K562 (cell line): Measurements from ENCODE around the gene PIGM. TPM values are rescaled to one million over a fixed set of nuclear protein-coding genes. Genes with fewer than 3 reads are reported as not detected.

Experiments used
- ATAC-seq: fragments of 200-7000 bp; cut with Tn5 transposase; 3 replicates; pipeline ENCODE4 v1.9.1; 2020; ENCODE audit warnings: moderate library complexity
- BruUV-seq: library from RNA; stranded (reverse); fragments of 400-500 nt; replicated peaks from 2 replicates; lab custom pipeline; 2021; lab: Mats Ljungman, UMichigan
- CTCF ChIA-PET: fragments of 300-600 bp; formaldehyde crosslinking; extraction: SDS; loops from one replicate; lab custom pipeline; 2021; ENCODE audit warnings: low intra/inter-chr PET ratio; lab: Yijun Ruan, JAX
- POLR2A ChIA-PET: fragments of 300-600, 350-650 bp; sonication (Branson Sonifier 250); formaldehyde crosslinking; extraction: SDS; loops from one replicate; lab custom pipeline; 2021; ENCODE audit warnings: antibody characterized with exemption, inconsistent platforms; lab: Yijun Ruan, JAX
- DNase-seq, 4 experiments: peaks; one replicate each; pipeline versions ENCODE4 v3.0.0 to v3.0.0-alpha.2; 2011 to 2018; ENCODE audit warnings: low spot score in 3 of 4, mixed read lengths in 3 of 4; ENCODE audit errors: extremely low read depth in 1 of 4
- FAIRE-seq: peaks from 2 replicates; lab custom pipeline; 2011; peaks lifted over from hg19 to GRCh38; lab: Jason Lieb, UNC
- H2AFZ ChIP-seq: 2 replicates; pipeline ENCODE4 v1.6.0; 2011; ENCODE audit warnings: low read depth, low read length, control low read depth, inconsistent platforms
- H3K27ac ChIP-seq: fragments of 200-600 bp; 3 replicates; pipeline ENCODE4 v1.8.0; 2011; ENCODE audit warnings: low read depth, mild to moderate bottlenecking, control low read depth, inconsistent platforms, low read length, moderate library complexity, mixed read lengths; ENCODE audit errors: extremely low read depth
- H3K27me3 ChIP-seq, 2 experiments: fragments of 300-600 bp in 1 of 2; 2 replicates in 1 of 2; 3 replicates in 1 of 2; pipeline versions ENCODE4 v1.6.0 to v1.8.0; 2011; ENCODE audit warnings: inconsistent platforms in 2 of 2, low read length in 2 of 2, mild to moderate bottlenecking in 1 of 2, mixed read lengths in 1 of 2, moderate library complexity in 1 of 2; ENCODE audit not compliant: control insufficient read depth in 2 of 2, insufficient read depth in 2 of 2
- H3K36me3 ChIP-seq: fragments of 300-600 bp; 3 replicates; pipeline ENCODE4 v1.8.0; 2011; ENCODE audit warnings: mild to moderate bottlenecking, low read length, inconsistent platforms; ENCODE audit not compliant: control insufficient read depth, insufficient read depth
- H3K4me1 ChIP-seq, 2 experiments: fragments of 200-600 bp in 1 of 2; replicated peaks in 1 of 2; 2 replicates in 1 of 2; 3 replicates in 1 of 2; pipeline versions ENCODE4 v1.5.1 to v1.8.0; 2011; ENCODE audit warnings: inconsistent platforms in 2 of 2, low read length in 2 of 2, mild to moderate bottlenecking in 1 of 2, mixed read lengths in 1 of 2, moderate library complexity in 1 of 2; ENCODE audit not compliant: control insufficient read depth in 2 of 2, insufficient read depth in 2 of 2
- H3K4me2 ChIP-seq: 2 replicates; pipeline ENCODE4 v1.6.1; 2011; ENCODE audit warnings: low read length, control low read depth, inconsistent platforms, mixed read lengths; ENCODE audit not compliant: insufficient read depth
- H3K4me3 ChIP-seq: fragments of 200-600 bp; sonication (generic), shearing (Covaris generic); 2 replicates; pipeline ENCODE4 v1.5.1; 2016; ENCODE audit warnings: control low read depth, inconsistent platforms
- H3K79me2 ChIP-seq: fragments of 200-600 bp; 3 replicates; pipeline ENCODE4 v1.8.0; 2011; ENCODE audit warnings: low read length, inconsistent platforms; ENCODE audit not compliant: control insufficient read depth, insufficient read depth
- H3K9ac ChIP-seq, 2 experiments: 2 replicates each; pipeline versions ENCODE4 v1.6.0 to v1.6.1; 2011; ENCODE audit warnings: low read depth in 2 of 2, low read length in 2 of 2, control low read depth in 1 of 2, inconsistent platforms in 1 of 2, mild to moderate bottlenecking in 1 of 2, mixed read lengths in 1 of 2; ENCODE audit not compliant: insufficient read depth in 1 of 2
- H3K9me1 ChIP-seq: one replicate; pipeline ENCODE4 v1.6.0; 2011; ENCODE audit warnings: inconsistent platforms, mild to moderate bottlenecking, low read length, moderate library complexity; ENCODE audit not compliant: control insufficient read depth, insufficient read depth
- H3K9me3 ChIP-seq: replicated peaks from 2 replicates; pipeline ENCODE4 v1.5.1; 2011; ENCODE audit warnings: low read depth, low read length, inconsistent platforms; ENCODE audit not compliant: control insufficient read depth, insufficient read depth
- H4K20me1 ChIP-seq: replicated peaks from 2 replicates; pipeline ENCODE4 v1.6.1; 2011; ENCODE audit warnings: low read length, inconsistent platforms, mixed read lengths; ENCODE audit not compliant: control insufficient read depth, insufficient read depth
- KAT2B ChIP-seq: IDR thresholded peaks from one replicate; pipeline ENCODE4 v1.6.1; 2012; ENCODE audit warnings: low read depth, mild to moderate bottlenecking, control low read depth, inconsistent platforms, low read length, moderate library complexity
- MLX ChIP-seq, 2 experiments: fragments of 450-650 bp in 1 of 2; sonication (generic) in 1 of 2; formaldehyde crosslinking; conservative IDR thresholded peaks; 2 replicates each; pipeline versions ENCODE4 v1.4.0 to v1.8.1; 2020 to 2022; ENCODE audit warnings: mild to moderate bottlenecking in 1 of 2, missing genetic modification reagents in 1 of 2
- MNT ChIP-seq, 2 experiments: fragments of 450-650 bp; conservative IDR thresholded peaks; 2 replicates each; pipeline ENCODE4 v1.6.1; 2017; ENCODE audit warnings: mild to moderate bottlenecking in 2 of 2, moderate library complexity in 2 of 2
- NR1H2 ChIP-seq: sonication (generic); formaldehyde crosslinking; IDR thresholded peaks from 2 replicates; pipeline ENCODE4 v1.4.0; 2020; ENCODE audit warnings: mild to moderate bottlenecking, missing genetic modification reagents
- POLR2G ChIP-seq: fragments of 200-400 bp; formaldehyde crosslinking; IDR thresholded peaks from 2 replicates; pipeline ENCODE4 v1.6.1; 2017; ENCODE audit warnings: low read depth, mild to moderate bottlenecking, antibody characterized with exemption, low read length, moderate library complexity
- ZKSCAN1 ChIP-seq: fragments of 150-350 bp; IDR thresholded peaks from 2 replicates; pipeline ENCODE4 v1.6.1; 2016; ENCODE audit warnings: low read depth, low read length
- WGBS: fragments of 100-300 bp; shearing (Covaris generic); methylation state at CpG from one replicate; pipeline ENCODE4 v1.1.6; 2016; ENCODE audit warnings: low coverage, mixed read lengths; ENCODE audit not compliant: insufficient coverage; ENCODE audit errors: missing lambda C conversion rate; 5-methylcytosine and 5-hydroxymethylcytosine counted together
- in situ Hi-C: fragments of 300-500 bp; cut with MboI; formaldehyde crosslinking; loops from 4 replicates; pipeline ENCODE4 v1.15.0; 2018; ENCODE audit warnings: inconsistent platforms, mixed read lengths
- intact Hi-C: fragments of 100-400 bp; cut with micrococcal nuclease; formaldehyde crosslinking; loops from 2 replicates; pipeline ENCODE4 v1.14.2; 2022
- polyA plus RNA-seq, 8 experiments: library from polyadenylated mRNA; depleted of rRNA in 4 of 8; stranded (reverse) in 5 of 8; unstranded in 3 of 8; fragments of >200 nt; fragmentation: Nextera tagmentation in 2 of 8; fragmentation: Illumina TruSeq in 1 of 8; extraction: Ambion mirVana in 2 of 8; extraction: Trizol in 1 of 8; gene quantifications; 2 replicates each; pipeline versions ENCODE4 v1.2.1 to v1.2.3, GENCODE V29; 2011 to 2014; ENCODE audit warnings: inconsistent platforms in 1 of 8, missing spikeins in 1 of 8
- total RNA-seq, 7 experiments: library from RNA; depleted of rRNA in 6 of 7; stranded (reverse); fragments of >200 nt in 6 of 7; fragmentation: Illumina TruSeq in 2 of 7; extraction: Trizol in 2 of 7; gene quantifications; 2 replicates each; pipeline versions ENCODE4 v1.2.1 to v1.2.3, GENCODE V29; 2011 to 2021; ENCODE audit warnings: low replicate concordance in 1 of 7

The PIGM gene
- total and polyA plus RNA-seq, 9 of the 15 experiments (the other 6 are each of a cell fraction or from before 2014, with no cell fraction given) = 2.6 to 6.7 (median 4.3) TPM

DNA sequence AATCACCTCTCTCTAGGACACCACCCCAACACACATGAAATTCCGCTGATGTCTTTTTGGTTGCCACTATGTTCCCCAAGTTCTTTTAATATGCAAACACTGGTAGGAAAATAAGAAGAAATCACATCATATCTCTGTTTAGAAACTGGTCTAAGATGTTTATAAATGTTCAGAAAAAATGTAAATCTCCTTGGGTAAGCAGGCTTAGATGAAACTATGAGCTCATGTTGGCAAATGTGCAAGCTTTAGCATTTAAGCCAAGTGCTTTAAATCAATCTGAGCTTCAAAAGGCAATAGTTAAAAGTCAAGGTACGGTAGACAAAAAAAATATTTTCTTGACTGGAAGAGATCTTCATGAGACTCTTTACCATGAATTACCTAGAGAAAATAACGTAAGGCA, 52.5 kb downstream of the PIGM start (continued):
- TF ChIP-seq ZKSCAN1 (no peak), KAT2B (no peak)

GRCh38 chr1:159978107-159978398, 53.7 kb downstream of the PIGM start:
- no peak for ATAC-seq
- Histone ChIP-seq H3K4me1 (no peaks in the 10 kb centered on the region), H3K27me3 (peaks cover 23 to 36% of the 10 kb centered on the region in 2 experiments; a peak in 4 of 5 replicates), H4K20me1 (no peaks in the 10 kb centered on the region; the same call in 1 of the 2 replicates), H3K9ac (no peak overlapping the region), H3K4me3 (no peak overlapping the region), H3K27ac (no peak overlapping the region), H3K36me3 (no peaks in the 10 kb centered on the region), H3K79me2 (no peaks in the 10 kb centered on the region), H2AFZ (no peak overlapping the region), H3K9me1 (no peaks in the 10 kb centered on the region), H3K9me3 (no peaks in the 10 kb centered on the region), H3K4me2 (no peak overlapping the region)
- no peak for DNase-seq
- BruUV-seq = no TSS peak
- CTCF ChIA-PET = no interaction called here
- in situ Hi-C loops (loop anchor here (25.0 kb wide), 1 partner anchor 791 kb away; no protein-coding TSS in a partner anchor), intact Hi-C loops (no loop called here)
- FAIRE-seq = no peak
- 0% methylated on average over 2 of the region's 2 CpGs for WGBS
- POLR2A ChIA-PET = no interaction called here
- TF ChIP-seq MNT (conservative IDR thresholded peaks at IDR 0.05) (no peak), POLR2G (no peak), NR1H2 (no peak), MLX (CRISPR knock-in tag; conservative IDR thresholded peaks at IDR 0.05) (no peak)
